ENCODE data around the gene SULT1A2.
"Not testable (repeated sequence)": the region's sequence is repeated elsewhere in the genome, so short reads cannot be mapped to it uniquely, and the experiment has no call there.

The SULT1A2 gene

GRCh38 chr16:28592511-28592910, 4.3 kb downstream of the SULT1A2 start:
- DNase-seq (ENCODE audit: insufficient read length, low spot score), result no peak
- FAIRE-seq, result no peak

- DNase-seq (ENCODE audit: insufficient read length, low spot score) (no peak), FAIRE-seq (no peak)
Measured at GRCh38 chr16:28591355-28591754, 5.5 kb downstream of the SULT1A2 start.

- DNase-seq (ENCODE audit: insufficient read length, low spot score) (no peak), FAIRE-seq (no peak)
Measured at GRCh38 chr16:28590384-28591340, 6.2 kb downstream of the SULT1A2 start.

GRCh38 chr16:28589930-28590329, 6.9 kb downstream of the SULT1A2 start:
- no peak for FAIRE-seq
- DNase-seq (ENCODE audit: insufficient read length, low spot score), result no peak

GRCh38 chr16:28589069-28589468, 7.8 kb downstream of the SULT1A2 start:
- DNase-seq (ENCODE audit: insufficient read length, low spot score) (no peak), FAIRE-seq (no peak)

GRCh38 chr16:28587386-28587785, 9.5 kb downstream of the SULT1A2 start:
- DNase-seq (ENCODE audit: insufficient read length, low spot score) (no peak), FAIRE-seq (no peak)

- DNase-seq (ENCODE audit: insufficient read length, low spot score) (no peak), FAIRE-seq (no peak)
Measured at GRCh38 chr16:28586466-28586865, 10.4 kb downstream of the SULT1A2 start.

- DNase-seq (ENCODE audit: insufficient read length, low spot score) (no peak), FAIRE-seq (no peak)
Measured at GRCh38 chr16:28585674-28586073, 11.2 kb downstream of the SULT1A2 start.

- FAIRE-seq (no peak), DNase-seq (ENCODE audit: insufficient read length, low spot score) (no peak)
Measured at GRCh38 chr16:28580726-28581315, 16.0 kb downstream of the SULT1A2 start.

- no peak for DNase-seq (ENCODE audit: insufficient read length, low spot score)
- no peak for FAIRE-seq
Measured at GRCh38 chr16:28575446-28576109, 21.3 kb downstream of the SULT1A2 start.

GRCh38 chr16:28574925-28575324, 21.9 kb downstream of the SULT1A2 start:
- DNase-seq (ENCODE audit: insufficient read length, low spot score) (no peak), FAIRE-seq (no peak)

GRCh38 chr16:28573738-28574718, 22.8 kb downstream of the SULT1A2 start:
- no peak for FAIRE-seq
- DNase-seq (ENCODE audit: insufficient read length, low spot score), result no peak

- DNase-seq (ENCODE audit: insufficient read length, low spot score) (no peak), FAIRE-seq (no peak)
Measured at GRCh38 chr16:28572696-28573510, 23.9 kb downstream of the SULT1A2 start.

GRCh38 chr16:28569968-28570752, 26.7 kb downstream of the SULT1A2 start:
- FAIRE-seq, result no peak

GRCh38 chr16:28569021-28569420, 27.8 kb downstream of the SULT1A2 start:
- DNase-seq (ENCODE audit: insufficient read length, low spot score), result no peak
- FAIRE-seq, result no peak

More at GRCh38 chr16:28569968-28570752, 26.7 kb downstream of the SULT1A2 start:
- DNase-seq (ENCODE audit: insufficient read length, low spot score), result no peak

GRCh38 chr16:28567292-28567691, 29.6 kb downstream of the SULT1A2 start:
- DNase-seq (ENCODE audit: insufficient read length, low spot score) (no peak), FAIRE-seq (no peak)

- DNase-seq (ENCODE audit: insufficient read length, low spot score); FAIRE-seq: not testable (repeated sequence)
Measured at GRCh38 chr16:28566233-28566925, 30.5 kb downstream of the SULT1A2 start.

- no peak for FAIRE-seq
- no peak for DNase-seq (ENCODE audit: insufficient read length, low spot score)
Measured at GRCh38 chr16:28563218-28563617, 33.6 kb downstream of the SULT1A2 start.

Measured in GM19239 (cell line).